ENCODE measurements around the gene IYD.

Gene IYD

GRCh38 chr6:150319924-150320323, 48.9 kb upstream of the IYD start (continued):
- TF ChIP-seq, protein P1, sequence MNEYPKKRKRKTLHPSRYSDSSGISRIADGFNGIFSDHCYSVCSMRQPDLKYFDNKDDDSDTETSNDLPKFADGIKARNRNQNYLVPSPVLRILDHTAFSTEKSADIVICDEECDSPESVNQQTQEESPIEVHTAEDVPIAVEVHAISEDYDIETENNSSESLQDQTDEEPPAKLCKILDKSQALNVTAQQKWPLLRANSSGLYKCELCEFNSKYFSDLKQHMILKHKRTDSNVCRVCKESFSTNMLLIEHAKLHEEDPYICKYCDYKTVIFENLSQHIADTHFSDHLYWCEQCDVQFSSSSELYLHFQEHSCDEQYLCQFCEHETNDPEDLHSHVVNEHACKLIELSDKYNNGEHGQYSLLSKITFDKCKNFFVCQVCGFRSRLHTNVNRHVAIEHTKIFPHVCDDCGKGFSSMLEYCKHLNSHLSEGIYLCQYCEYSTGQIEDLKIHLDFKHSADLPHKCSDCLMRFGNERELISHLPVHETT (tag by site-specific recombination; IDR thresholded peaks at IDR 0.05): no peak
- TF ChIP-seq ZNF596 (tag by site-specific recombination; IDR thresholded peaks at IDR 0.05) (no peak), ELK4 (IDR thresholded peaks at IDR 0.05; ENCODE audit: borderline replicate concordance, low read depth, low read length) (no peak), ZNF747 (tag by site-specific recombination; IDR thresholded peaks at IDR 0.05) (no peak), PRDM6 (tag by site-specific recombination; IDR thresholded peaks at IDR 0.05) (no peak)
- TF ChIP-seq, protein P2, sequence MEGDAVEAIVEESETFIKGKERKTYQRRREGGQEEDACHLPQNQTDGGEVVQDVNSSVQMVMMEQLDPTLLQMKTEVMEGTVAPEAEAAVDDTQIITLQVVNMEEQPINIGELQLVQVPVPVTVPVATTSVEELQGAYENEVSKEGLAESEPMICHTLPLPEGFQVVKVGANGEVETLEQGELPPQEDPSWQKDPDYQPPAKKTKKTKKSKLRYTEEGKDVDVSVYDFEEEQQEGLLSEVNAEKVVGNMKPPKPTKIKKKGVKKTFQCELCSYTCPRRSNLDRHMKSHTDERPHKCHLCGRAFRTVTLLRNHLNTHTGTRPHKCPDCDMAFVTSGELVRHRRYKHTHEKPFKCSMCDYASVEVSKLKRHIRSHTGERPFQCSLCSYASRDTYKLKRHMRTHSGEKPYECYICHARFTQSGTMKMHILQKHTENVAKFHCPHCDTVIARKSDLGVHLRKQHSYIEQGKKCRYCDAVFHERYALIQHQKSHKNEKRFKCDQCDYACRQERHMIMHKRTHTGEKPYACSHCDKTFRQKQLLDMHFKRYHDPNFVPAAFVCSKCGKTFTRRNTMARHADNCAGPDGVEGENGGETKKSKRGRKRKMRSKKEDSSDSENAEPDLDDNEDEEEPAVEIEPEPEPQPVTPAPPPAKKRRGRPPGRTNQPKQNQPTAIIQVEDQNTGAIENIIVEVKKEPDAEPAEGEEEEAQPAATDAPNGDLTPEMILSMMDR (tag by site-specific recombination; IDR thresholded peaks at IDR 0.05): no peak

DNA sequence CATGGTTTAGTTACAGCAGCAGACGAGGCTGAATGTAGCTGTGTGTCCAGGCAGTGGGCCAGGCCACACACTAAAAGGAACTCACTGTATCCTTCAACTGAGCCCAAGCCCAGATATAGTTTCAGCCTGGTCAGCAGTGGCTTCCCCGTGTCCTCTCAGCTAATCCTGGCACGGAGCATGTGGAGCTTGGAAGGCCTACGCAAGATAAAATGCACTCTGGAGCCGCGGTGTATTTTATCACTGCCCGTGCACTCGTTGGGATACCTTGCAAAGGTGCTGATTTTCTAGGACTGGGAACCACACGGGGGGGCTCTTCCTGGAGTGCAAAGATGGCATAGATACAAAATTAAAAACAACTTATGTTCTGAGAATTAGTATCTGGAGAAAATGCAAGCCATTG, 48.4 kb upstream of the IYD start:
- Histone ChIP-seq H3K27ac (ENCODE audit: extremely low read depth, low read depth, low read length) (no peak overlapping the region), H3K4me3 (ENCODE audit: low read depth, low read length) (no peak overlapping the region), H3K9me3 (ENCODE audit: control insufficient read depth, insufficient read depth, low read depth, low read length) (no peaks in the 10 kb centered on the region), H3K4me1 (ENCODE audit: control insufficient read depth, insufficient read depth, low read length) (no peaks in the 10 kb centered on the region), H3K36me3 (ENCODE audit: control insufficient read depth in 2 of 2, insufficient read depth in 1 of 2, low read length in 2 of 2) (no peaks in the 10 kb centered on the region)
- ChIA-PET POLR2A (no interaction called here), CTCF (interaction anchor here (0.7 kb wide), 1 partner anchor 18 kb away, joined by 3 read pairs; no protein-coding TSS in a partner anchor)
- TF ChIP-seq, protein P3, sequence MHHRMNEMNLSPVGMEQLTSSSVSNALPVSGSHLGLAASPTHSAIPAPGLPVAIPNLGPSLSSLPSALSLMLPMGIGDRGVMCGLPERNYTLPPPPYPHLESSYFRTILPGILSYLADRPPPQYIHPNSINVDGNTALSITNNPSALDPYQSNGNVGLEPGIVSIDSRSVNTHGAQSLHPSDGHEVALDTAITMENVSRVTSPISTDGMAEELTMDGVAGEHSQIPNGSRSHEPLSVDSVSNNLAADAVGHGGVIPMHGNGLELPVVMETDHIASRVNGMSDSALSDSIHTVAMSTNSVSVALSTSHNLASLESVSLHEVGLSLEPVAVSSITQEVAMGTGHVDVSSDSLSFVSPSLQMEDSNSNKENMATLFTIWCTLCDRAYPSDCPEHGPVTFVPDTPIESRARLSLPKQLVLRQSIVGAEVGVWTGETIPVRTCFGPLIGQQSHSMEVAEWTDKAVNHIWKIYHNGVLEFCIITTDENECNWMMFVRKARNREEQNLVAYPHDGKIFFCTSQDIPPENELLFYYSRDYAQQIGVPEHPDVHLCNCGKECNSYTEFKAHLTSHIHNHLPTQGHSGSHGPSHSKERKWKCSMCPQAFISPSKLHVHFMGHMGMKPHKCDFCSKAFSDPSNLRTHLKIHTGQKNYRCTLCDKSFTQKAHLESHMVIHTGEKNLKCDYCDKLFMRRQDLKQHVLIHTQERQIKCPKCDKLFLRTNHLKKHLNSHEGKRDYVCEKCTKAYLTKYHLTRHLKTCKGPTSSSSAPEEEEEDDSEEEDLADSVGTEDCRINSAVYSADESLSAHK (tag by site-specific recombination; IDR thresholded peaks at IDR 0.05): no peak
- TF ChIP-seq ZFP37 (tag by site-specific recombination; IDR thresholded peaks at IDR 0.05): no peak
- TF ChIP-seq, protein P4, sequence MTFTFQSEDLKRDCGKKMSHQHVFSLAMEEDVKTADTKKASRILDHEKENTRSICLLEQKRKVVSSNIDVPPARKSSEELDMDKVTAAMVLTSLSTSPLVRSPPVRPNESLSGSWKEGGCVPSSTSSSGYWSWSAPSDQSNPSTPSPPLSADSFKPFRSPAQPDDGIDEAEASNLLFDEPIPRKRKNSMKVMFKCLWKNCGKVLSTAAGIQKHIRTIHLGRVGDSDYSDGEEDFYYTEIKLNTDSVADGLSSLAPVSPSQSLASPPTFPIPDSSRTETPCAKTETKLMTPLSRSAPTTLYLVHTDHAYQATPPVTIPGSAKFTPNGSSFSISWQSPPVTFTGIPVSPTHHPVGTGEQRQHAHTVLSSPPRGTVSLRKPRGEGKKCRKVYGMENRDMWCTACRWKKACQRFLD (tag by site-specific recombination; IDR thresholded peaks at IDR 0.05): no peak

GRCh38 chr6:150322466-150322871, 46.3 kb upstream of the IYD start:
- POLR2A ChIA-PET: no interaction called here
- H3K27ac ChIP-seq (ENCODE audit: extremely low read depth, low read depth, low read length): no peak overlapping the region
- CTCF ChIA-PET: interaction anchor here (0.6 to 1.5 kb wide), 5 partner anchors 15 to 252 kb away, joined by 3 to 5 read pairs (median 4); no protein-coding TSS in a partner anchor
- no peaks in the 10 kb centered on the region for H3K4me1 ChIP-seq (ENCODE audit: control insufficient read depth, insufficient read depth, low read length)
- H3K4me3 ChIP-seq (ENCODE audit: low read depth, low read length): no peak overlapping the region
- H3K9me3 ChIP-seq (ENCODE audit: control insufficient read depth, insufficient read depth, low read depth, low read length): no peaks in the 10 kb centered on the region
- H3K36me3 ChIP-seq (ENCODE audit: control insufficient read depth in 2 of 2, insufficient read depth in 1 of 2, low read length in 2 of 2): no peaks in the 10 kb centered on the region
- TF ChIP-seq ZNF18 (tag by site-specific recombination; IDR thresholded peaks at IDR 0.05) (no peak), ZNF335 (tag by site-specific recombination; conservative IDR thresholded peaks at IDR 0.05) (no peak), ZNF518A (tag by site-specific recombination; conservative IDR thresholded peaks at IDR 0.05; ENCODE audit: low read depth) (no peak), ZNF558 (tag by site-specific recombination; IDR thresholded peaks at IDR 0.05) (no peak)
- TF ChIP-seq, protein P5, sequence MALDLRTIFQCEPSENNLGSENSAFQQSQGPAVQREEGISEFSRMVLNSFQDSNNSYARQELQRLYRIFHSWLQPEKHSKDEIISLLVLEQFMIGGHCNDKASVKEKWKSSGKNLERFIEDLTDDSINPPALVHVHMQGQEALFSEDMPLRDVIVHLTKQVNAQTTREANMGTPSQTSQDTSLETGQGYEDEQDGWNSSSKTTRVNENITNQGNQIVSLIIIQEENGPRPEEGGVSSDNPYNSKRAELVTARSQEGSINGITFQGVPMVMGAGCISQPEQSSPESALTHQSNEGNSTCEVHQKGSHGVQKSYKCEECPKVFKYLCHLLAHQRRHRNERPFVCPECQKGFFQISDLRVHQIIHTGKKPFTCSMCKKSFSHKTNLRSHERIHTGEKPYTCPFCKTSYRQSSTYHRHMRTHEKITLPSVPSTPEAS (tag by site-specific recombination; IDR thresholded peaks at IDR 0.05): no peak

Measured in HEK293 (cell line).